ENCODE measurements around the gene SOWAHA.

GRCh38 chr5:132814503-132815294 is 1.6 kb downstream of the SOWAHA start:
- TF ChIP-seq CTCF (IDR thresholded peaks at IDR 0.05), result no peak
- TF ChIP-seq POLR2A (IDR thresholded peaks at IDR 0.05), result no peak
